Stimulated activated effector memory CD8-positive, alpha-beta T cell treated with anti-CD3 and anti-CD28 coated beads, Interleukin-12 subunit alpha, Interleukin-12 subunit beta, amount 100 ng/mL, for 72 hours (primary cell): ENCODE measurements around the gene GAK.

Experiments
- ATAC-seq: fragments of 150-1000 bp; cut with Tn5 transposase; 2 replicates; pipeline ENCODE4 v1.10.0; 2021
- DNase-seq, 2 donors: peaks; one replicate each; pipeline ENCODE4 v3.0.0; 2021 to 2022; ENCODE audit warnings: low spot score in 2 of 2
- H3K27ac Mint-ChIP-seq: one replicate; pipeline ENCODE4 v1.8.0; 2022; ENCODE audit warnings: mild to moderate bottlenecking, mixed read lengths
- H3K36me3 Mint-ChIP-seq: one replicate; pipeline ENCODE4 v1.8.0; 2022; ENCODE audit warnings: mild to moderate bottlenecking, mixed read lengths
- H3K4me1 Mint-ChIP-seq: one replicate; pipeline ENCODE4 v1.8.0; 2022; ENCODE audit warnings: mixed read lengths
- H3K4me3 Mint-ChIP-seq: one replicate; pipeline ENCODE4 v1.8.0; 2022; ENCODE audit warnings: mild to moderate bottlenecking, mixed read lengths
- H3K9me3 Mint-ChIP-seq: one replicate; pipeline ENCODE4 v1.8.0; 2022; ENCODE audit warnings: mixed read lengths

Gene GAK

GRCh38 chr4:911871-912490, 20.1 kb downstream of the GAK start:
- DNase-seq (no peak), ATAC-seq (no peak)
- Mint-ChIP-seq H3K36me3 (peaks cover 41% of the 10 kb centered on the region), H3K27ac (peak overlapping the region; percentile 21), H3K4me3 (no peak overlapping the region), H3K9me3 (no peaks in the 10 kb centered on the region), H3K4me1 (peaks cover 36% of the 10 kb centered on the region)

DNA sequence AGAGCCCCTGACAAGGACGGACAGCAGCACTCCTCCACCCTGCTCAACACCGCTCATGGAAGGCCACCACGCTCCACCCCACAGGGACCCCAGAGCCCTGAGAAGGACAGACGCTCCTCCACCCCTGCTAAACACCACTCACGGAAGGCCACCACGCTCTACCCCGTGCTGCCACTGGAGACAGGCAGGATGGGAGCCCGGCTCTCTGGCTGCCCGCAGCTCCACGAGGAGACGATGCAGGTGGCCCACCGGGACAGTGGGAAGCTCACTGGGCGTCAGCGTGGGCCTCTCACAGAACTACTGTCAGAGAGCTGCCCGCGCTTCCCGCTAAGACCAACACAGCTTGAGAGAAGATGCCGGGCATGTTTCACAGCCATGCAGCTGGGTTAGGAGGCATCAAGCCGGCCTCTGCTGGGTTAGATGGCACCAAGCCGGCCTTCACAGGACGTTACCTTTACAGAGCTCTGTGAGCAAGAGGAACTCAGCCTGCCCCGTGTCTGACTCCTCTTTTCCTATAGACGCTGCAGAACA, 20.8 kb downstream of the GAK start:
- H3K4me1 Mint-ChIP-seq, result peaks cover 34% of the 10 kb centered on the region

GRCh38 chr4:910366-911091, 21.6 kb downstream of the GAK start:
- H3K27ac Mint-ChIP-seq, result peak overlapping the region; percentile 57
- H3K4me1 Mint-ChIP-seq, result peaks cover 29% of the 10 kb centered on the region
- H3K36me3 Mint-ChIP-seq, result peaks cover 50% of the 10 kb centered on the region
- no peaks in the 10 kb centered on the region for H3K9me3 Mint-ChIP-seq
- no peak overlapping the region for H3K4me3 Mint-ChIP-seq
- ATAC-seq, result no peak
- DNase-seq, result no peak

More for the DNA sequence above, 20.8 kb downstream of the GAK start:
- H3K36me3 Mint-ChIP-seq, result peaks cover 46% of the 10 kb centered on the region
- ATAC-seq (no peak), DNase-seq (no peak)
- peak overlapping the region; percentile 21 for H3K27ac Mint-ChIP-seq
- no peak overlapping the region for H3K4me3 Mint-ChIP-seq
- H3K9me3 Mint-ChIP-seq, result no peaks in the 10 kb centered on the region

- Mint-ChIP-seq H3K4me1 (peaks cover 22% of the 10 kb centered on the region), H3K4me3 (no peak overlapping the region), H3K9me3 (no peaks in the 10 kb centered on the region), H3K36me3 (peaks cover 57% of the 10 kb centered on the region), H3K27ac (no peak overlapping the region)
- DNase-seq, result no peak
- ATAC-seq, result no peak
Measured at GRCh38 chr4:909821-910220, 22.3 kb downstream of the GAK start.

- Mint-ChIP-seq H3K27ac (no peak overlapping the region), H3K9me3 (no peaks in the 10 kb centered on the region), H3K4me1 (peaks cover 18% of the 10 kb centered on the region), H3K4me3 (no peak overlapping the region), H3K36me3 (peaks cover 60% of the 10 kb centered on the region)
- DNase-seq (no peak), ATAC-seq (no peak)
Measured at GRCh38 chr4:909131-909571, 23.0 kb downstream of the GAK start.

- no peak overlapping the region for H3K27ac Mint-ChIP-seq
- DNase-seq (no peak), ATAC-seq (no peak)
- no peak overlapping the region for H3K4me3 Mint-ChIP-seq
- peaks cover 18% of the 10 kb centered on the region for H3K4me1 Mint-ChIP-seq
- peaks cover 69% of the 10 kb centered on the region for H3K36me3 Mint-ChIP-seq
- no peaks in the 10 kb centered on the region for H3K9me3 Mint-ChIP-seq
Measured at GRCh38 chr4:907691-908425, 24.3 kb downstream of the GAK start.

DNA sequence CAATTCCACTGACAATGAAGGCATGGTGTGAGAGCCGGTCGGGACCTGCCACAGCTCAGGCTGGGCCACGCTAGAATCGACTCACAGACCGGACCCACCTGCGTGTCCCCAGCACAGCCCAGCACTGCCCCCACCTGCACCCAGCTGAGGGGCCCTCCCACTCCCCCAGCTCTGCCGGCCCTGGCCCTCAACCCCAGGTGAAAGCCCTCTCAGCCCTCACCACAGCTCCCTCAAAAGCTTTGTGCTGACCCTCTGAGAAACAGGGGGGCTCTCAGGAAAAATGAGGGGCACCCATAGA, 25.1 kb downstream of the GAK start:
- Mint-ChIP-seq H3K27ac (peak overlapping the region; percentile 64), H3K36me3 (peaks cover 71% of the 10 kb centered on the region), H3K9me3 (no peaks in the 10 kb centered on the region), H3K4me1 (peaks cover 18% of the 10 kb centered on the region), H3K4me3 (no peak overlapping the region)
- DNase-seq (no peak), ATAC-seq (no peak)

DNA sequence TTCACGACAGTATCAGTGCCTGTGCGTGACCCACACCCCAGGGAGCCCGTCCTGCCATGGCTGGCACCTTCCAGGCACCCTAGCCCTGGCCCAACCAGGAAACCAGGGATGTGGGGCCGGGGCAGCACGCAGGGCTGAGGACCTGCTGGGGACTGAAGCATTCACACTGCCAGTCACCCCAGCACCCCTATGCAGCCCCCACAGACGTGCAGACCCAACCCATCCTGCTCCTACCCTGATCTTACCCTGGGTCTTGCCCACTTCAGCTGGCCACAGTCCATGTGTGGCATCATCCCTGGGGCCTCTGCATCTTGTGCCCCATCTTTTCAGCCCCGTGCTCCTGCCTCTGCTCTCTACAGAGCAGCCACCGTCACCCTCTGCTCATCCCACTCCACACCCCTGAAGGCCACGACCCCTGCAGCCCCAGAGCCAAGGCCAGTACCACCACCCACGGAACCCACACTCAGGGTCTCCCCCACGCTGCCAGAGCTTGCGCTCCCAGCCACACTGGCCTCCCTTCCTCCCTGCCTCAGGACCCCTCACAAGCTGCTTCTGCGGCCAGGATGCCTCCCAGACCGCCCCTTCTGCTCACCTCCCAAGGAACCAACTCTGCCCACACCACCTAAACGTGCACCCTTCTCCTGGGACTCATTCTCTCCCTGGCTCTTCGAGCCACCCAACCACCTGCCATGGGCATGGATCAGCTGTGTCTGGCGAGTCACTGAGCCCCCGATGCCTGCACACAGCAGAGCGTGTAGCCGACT, 25.6 kb downstream of the GAK start:
- H3K27ac Mint-ChIP-seq, result peak overlapping the region; percentile 64
- ATAC-seq, result no peak
- peaks cover 73% of the 10 kb centered on the region for H3K36me3 Mint-ChIP-seq
- H3K9me3 Mint-ChIP-seq, result no peaks in the 10 kb centered on the region
- no peak overlapping the region for H3K4me3 Mint-ChIP-seq
- peaks cover 13% of the 10 kb centered on the region for H3K4me1 Mint-ChIP-seq
- no peak for DNase-seq

GRCh38 chr4:905485-906338, 26.4 kb downstream of the GAK start:
- ATAC-seq (no peak), DNase-seq (no peak)
- H3K4me1 Mint-ChIP-seq, result peaks cover 9% of the 10 kb centered on the region
- no peak overlapping the region for H3K4me3 Mint-ChIP-seq
- H3K27ac Mint-ChIP-seq, result peak overlapping the region; percentile 64
- no peaks in the 10 kb centered on the region for H3K9me3 Mint-ChIP-seq
- H3K36me3 Mint-ChIP-seq, result peaks cover 67% of the 10 kb centered on the region

DNA sequence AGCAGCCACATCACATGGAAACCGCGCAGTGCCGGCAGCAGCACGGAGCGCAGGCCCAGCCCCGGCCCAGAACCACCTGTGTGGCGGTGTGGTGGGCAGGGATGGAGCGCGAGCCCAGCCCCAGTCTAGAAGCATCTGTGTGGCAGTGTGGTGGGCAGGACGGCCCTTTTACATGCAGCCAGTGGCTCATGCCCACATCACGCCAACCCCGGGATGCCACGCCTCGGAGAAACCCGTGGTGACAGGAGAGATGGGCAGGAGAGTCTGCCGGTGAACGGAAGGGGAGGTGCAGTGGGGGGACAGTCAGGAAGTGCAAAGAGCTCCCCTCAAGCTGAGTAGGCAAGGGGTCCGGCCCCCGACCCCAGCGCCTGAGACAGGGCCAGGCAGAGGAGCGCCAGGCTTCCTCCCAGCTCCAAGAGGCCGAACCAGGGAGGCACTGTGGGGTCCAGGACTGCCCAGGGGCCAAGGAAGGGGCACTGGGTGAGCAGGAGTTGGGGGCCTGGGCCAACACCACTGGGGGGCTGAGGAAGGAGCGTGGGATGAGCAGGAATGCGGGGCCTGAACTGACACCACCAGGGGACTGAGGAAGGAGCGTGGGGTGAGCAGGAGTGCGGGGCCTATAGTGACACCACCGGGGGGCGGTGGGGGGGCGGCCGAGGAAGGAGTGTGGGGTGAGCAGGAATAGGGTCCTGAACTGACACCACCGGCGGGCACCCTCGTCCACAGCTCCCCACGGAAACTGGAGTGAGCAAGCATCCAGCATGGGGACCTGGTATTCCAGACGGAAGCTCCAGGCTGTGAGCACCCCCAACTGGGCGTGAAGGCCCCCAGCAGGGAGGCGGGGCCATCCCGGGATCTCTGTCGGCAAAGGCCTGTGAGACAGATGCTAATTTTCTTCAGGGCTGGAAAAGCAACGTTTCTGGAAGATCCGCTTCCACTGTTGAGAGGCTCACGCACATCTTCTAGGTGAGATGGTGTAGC, 28.8 kb downstream of the GAK start:
- Mint-ChIP-seq H3K9me3 (no peaks in the 10 kb centered on the region), H3K4me3 (no peak overlapping the region), H3K27ac (no peak overlapping the region), H3K4me1 (peaks cover 25% of the 10 kb centered on the region), H3K36me3 (peaks cover 60% of the 10 kb centered on the region)
- ATAC-seq (no peak), DNase-seq (no peak)

DNA sequence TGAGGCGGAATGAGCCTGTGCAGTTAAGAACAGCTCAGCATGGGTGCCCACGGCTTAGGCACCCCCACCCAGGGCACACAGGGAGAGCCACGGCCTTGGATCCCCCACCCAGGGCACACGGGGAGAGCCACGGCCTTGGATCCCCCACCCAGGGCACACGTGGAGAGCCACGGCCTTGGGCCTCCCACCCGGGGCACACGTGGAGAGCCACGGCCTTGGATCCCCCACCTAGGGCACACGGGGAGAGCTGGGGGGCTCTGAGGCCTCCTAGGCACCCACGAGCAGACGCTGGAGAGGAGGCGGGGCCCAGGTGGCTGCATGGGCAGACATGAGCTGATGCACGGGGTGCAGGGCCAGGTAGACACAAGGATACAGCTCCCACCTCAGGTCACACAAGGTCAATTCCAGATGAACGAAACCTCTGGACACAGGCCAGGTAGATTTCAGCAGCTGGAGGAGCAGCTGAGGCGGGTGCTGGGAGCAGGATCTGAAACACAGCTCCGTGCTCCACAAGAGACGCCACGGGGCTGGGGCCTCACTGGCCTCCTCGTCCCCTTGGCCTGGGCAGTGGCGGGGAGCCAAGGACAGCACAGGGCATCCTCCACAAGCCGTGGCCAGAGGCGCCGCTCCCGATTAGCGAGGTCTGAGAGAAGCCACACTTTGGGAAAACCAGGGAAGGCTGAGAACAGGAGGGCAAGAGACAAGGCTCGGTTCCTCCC, 30.8 kb downstream of the GAK start:
- no peaks in the 10 kb centered on the region for H3K9me3 Mint-ChIP-seq
- H3K36me3 Mint-ChIP-seq, result peaks cover 68% of the 10 kb centered on the region
- no peak for ATAC-seq
- H3K4me1 Mint-ChIP-seq, result peaks cover 20% of the 10 kb centered on the region
- peak overlapping the region; percentile 87 for H3K27ac Mint-ChIP-seq
- DNase-seq, result no peak
- no peak overlapping the region for H3K4me3 Mint-ChIP-seq

DNA sequence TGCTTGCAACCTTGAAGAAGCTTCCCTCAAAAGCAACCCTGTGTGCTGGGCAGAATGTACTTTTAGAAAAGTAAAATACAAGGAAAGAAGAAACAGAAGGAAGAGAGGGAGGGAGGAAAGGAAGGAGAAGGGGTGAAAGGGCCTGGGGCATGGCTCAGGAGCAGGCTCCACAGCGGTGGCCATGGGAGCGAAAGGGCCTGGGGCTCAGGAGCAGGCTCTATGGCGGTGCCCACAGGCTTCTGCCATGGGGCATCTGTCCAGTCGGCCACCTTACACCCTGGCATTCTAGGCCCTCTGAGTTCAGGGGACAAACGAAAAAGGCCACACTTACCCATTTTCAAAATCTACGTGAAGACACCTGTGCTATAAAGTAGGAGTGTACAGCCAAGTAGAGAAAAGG, 31.4 kb downstream of the GAK start:
- DNase-seq (no peak), ATAC-seq (no peak)
- peak overlapping the region; percentile 87 for H3K27ac Mint-ChIP-seq
- H3K4me3 Mint-ChIP-seq, result no peak overlapping the region
- H3K9me3 Mint-ChIP-seq, result no peaks in the 10 kb centered on the region
- peaks cover 72% of the 10 kb centered on the region for H3K36me3 Mint-ChIP-seq
- H3K4me1 Mint-ChIP-seq, result peaks cover 19% of the 10 kb centered on the region

- Mint-ChIP-seq H3K36me3 (peaks cover 71% of the 10 kb centered on the region), H3K9me3 (no peaks in the 10 kb centered on the region), H3K4me3 (no peak overlapping the region), H3K27ac (peak overlapping the region; percentile 87), H3K4me1 (peaks cover 19% of the 10 kb centered on the region)
- DNase-seq, result no peak
- no peak for ATAC-seq
Measured at GRCh38 chr4:900073-900472, 32.0 kb downstream of the GAK start.
